Prostate gland (tissue), 2 donors: ENCODE measurements around the gene RAB4A.

Experiments used
- POLR2A ChIP-seq: fragments of 450-650 bp; IDR thresholded peaks from one replicate; pipeline ENCODE4 v1.6.1; 2016; ENCODE audit warnings: antibody characterized with exemption, mild to moderate bottlenecking
- POLR2AphosphoS5 ChIP-seq: sonication (generic); formaldehyde crosslinking; IDR thresholded peaks from one replicate; pipeline ENCODE4 v1.6.1; 2017; ENCODE audit warnings: antibody characterized with exemption
- TF ChIP-seq, protein P1 (sequence below), 4 experiments: fragments of 200-600 bp in 2 of 4; fragments of 450-650 bp in 2 of 4; sonication (generic) in 2 of 4; IDR thresholded peaks; 1 replicate in 3 of 4; 2 replicates in 1 of 4; pipeline ENCODE4 v1.5.1; 2016 to 2019; ENCODE audit warnings: antibody characterized with exemption in 4 of 4, mild to moderate bottlenecking in 2 of 4, moderate library complexity in 2 of 4

DNA sequence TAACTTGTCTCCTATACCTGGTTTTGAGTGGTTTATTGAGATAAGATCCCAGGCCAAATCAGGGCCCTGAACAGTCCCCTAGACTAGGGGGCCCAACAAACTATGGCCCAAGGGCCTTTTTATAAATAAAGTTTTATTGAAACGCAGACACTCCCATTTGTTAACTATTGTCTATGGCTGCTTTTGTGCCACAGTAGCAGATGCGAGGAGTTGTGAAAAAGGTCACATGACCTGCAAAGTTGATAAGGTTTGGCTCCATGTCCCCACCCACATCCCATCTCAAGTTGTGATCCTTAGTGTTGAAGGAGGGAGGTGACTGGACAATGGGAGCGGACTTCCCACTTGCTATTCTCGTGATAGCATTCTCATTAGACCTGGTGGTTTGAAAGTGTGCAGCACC lies 29.5 kb upstream of the RAB4A start:
- TF ChIP-seq POLR2A (no peak), POLR2AphosphoS5 (no peak)
- TF ChIP-seq, protein P1, sequence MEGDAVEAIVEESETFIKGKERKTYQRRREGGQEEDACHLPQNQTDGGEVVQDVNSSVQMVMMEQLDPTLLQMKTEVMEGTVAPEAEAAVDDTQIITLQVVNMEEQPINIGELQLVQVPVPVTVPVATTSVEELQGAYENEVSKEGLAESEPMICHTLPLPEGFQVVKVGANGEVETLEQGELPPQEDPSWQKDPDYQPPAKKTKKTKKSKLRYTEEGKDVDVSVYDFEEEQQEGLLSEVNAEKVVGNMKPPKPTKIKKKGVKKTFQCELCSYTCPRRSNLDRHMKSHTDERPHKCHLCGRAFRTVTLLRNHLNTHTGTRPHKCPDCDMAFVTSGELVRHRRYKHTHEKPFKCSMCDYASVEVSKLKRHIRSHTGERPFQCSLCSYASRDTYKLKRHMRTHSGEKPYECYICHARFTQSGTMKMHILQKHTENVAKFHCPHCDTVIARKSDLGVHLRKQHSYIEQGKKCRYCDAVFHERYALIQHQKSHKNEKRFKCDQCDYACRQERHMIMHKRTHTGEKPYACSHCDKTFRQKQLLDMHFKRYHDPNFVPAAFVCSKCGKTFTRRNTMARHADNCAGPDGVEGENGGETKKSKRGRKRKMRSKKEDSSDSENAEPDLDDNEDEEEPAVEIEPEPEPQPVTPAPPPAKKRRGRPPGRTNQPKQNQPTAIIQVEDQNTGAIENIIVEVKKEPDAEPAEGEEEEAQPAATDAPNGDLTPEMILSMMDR (IDR thresholded peaks at IDR 0.05), result no peak
